Stimulated activated CD8-positive, alpha-beta memory T cell treated with anti-CD3 and anti-CD28 coated beads, Interleukin-15, amount 100 ng/mL, for 4 hours (primary cell): Measurements from ENCODE around the gene PNPLA5.

ENCODE experiments used
- DNase-seq, 2 donors: peaks; one replicate each; pipeline ENCODE4 v3.0.0-alpha.2; 2020; ENCODE audit warnings: low read depth in 2 of 2

The PNPLA5 gene

GRCh38 chr22:43838571-43839307, 53.1 kb downstream of the PNPLA5 start:
- no peak for DNase-seq

- DNase-seq: no peak
Measured at GRCh38 chr22:43838161-43838560, 53.7 kb downstream of the PNPLA5 start.

DNA sequence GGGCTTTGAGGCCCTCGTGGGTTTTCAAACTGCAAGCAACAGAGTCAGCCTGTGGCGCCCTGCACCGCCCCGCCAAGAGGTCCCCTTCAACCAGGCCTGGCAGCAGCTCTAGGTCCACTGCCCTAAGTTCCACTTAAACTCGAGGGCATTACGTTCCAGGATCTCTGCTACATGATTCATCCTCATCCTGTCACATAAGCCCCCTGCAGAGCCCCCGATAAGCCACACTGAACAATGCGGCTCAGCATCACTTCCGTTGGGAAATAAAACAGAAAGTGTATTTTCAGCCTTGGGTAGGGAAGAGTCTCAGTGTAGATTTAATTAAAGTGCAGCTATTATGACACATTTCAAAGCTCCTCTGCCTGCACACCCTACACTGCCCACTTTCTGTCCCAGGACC, 54.1 kb downstream of the PNPLA5 start:
- DNase-seq: no peak

DNA sequence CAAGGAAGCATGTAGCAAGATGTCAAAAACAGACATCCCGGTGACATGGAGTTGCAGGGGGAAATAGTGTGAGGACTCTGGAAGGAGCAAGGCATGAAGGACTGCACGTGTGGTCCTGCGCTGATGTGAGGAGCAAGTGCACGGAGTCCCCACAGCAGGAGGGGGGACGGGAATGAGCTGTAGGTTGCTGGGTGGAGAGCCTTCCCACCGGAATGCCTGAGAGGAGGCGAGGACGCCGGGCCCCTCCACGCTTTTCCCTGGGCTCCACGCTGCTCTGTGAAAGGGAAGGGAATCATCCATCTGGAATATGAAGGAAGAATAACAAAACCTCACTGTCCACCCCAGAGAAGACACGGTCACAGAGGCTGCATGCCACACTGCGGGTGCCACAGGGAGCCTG, 56.1 kb downstream of the PNPLA5 start:
- no peak for DNase-seq

GRCh38 chr22:43835166-43835565, 56.6 kb downstream of the PNPLA5 start:
- DNase-seq: no peak

DNA sequence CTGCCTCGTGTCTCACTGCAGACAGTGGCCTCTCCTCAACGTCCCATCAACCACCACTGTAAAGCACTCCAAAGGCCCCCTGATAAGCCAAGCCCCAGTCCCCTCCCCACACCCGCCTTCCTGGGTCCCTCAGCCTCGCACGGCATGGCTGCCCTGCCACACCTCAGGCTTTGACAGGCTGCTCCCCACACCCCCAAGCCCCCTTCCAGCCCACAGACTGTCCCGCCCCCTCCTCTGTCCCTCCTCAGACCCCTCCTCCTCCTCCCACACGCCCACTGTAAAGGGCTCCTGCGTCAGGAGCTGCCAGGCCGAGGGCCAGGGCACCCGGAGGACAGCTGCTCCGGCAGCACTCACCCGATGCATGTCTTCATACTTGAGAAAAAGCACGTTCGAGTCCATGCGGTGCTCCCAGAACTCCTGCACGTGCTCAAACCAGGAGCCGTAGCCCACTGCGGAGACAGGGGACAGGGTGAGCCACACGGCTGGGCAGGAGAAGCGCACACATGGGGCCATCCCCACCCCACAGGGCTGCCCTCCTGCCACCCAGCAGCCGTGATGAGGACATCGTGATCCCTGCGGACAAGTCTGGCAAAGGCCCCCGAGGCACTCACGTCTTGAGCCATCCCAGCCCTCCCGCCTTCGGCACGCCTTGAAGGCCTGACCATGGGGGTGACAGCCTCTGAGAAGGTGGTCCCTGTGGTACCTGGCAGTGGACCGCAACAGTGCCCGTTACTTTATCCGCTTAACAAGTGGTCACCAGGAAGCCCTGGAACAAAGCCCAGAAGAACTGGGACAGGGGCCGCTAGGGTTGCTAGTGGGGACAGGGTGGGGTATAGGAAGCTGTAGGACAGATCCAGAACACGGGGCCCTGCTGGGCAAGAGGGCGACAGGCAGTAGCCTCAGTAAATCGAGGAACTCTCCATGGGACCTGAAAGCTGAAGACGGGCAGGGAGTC, 58.2 kb downstream of the PNPLA5 start:
- DNase-seq: no peak

GRCh38 chr22:43832393-43833265, 59.2 kb downstream of the PNPLA5 start:
- DNase-seq: no peak

DNA sequence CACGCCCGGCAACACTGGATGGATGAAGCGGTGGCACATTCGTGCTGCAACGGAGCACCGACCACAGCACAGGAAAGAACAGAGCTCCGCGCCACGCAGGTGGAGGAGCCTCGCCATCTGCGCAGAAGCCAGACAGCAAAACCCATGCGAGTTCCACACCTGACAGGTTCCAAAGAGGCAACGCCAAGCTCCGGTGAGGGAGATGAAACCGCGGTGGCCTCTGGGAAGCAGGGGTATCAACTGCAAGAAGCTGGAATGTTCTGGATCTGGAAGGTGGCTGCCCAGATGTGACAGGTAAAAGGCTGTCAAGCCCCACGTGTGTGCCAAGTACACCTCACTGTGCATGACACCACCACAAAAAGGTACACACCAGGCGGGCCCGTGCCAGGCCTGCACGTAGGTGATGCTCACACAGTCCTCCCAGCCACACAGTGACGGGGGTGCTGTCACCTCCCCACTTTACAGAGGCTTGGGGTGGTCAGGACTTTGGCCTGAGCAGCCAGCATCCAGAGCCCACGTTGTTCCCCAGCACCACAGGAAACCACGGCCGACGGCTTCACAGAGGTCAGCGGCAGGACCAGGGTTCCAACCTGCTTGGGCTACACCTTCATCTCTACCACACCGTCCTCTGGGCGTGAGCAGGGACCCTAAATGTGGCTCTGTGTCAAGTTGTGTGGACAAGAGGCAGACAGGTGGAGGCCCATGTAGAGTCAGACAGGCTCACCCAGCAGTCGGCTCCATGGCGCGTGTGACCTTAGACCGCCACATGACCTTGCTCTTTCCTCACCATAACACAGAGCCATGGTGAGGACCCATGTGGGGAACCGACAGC, 60.0 kb downstream of the PNPLA5 start:
- DNase-seq: no peak

GRCh38 chr22:43830931-43831560, 60.8 kb downstream of the PNPLA5 start:
- no peak for DNase-seq

DNA sequence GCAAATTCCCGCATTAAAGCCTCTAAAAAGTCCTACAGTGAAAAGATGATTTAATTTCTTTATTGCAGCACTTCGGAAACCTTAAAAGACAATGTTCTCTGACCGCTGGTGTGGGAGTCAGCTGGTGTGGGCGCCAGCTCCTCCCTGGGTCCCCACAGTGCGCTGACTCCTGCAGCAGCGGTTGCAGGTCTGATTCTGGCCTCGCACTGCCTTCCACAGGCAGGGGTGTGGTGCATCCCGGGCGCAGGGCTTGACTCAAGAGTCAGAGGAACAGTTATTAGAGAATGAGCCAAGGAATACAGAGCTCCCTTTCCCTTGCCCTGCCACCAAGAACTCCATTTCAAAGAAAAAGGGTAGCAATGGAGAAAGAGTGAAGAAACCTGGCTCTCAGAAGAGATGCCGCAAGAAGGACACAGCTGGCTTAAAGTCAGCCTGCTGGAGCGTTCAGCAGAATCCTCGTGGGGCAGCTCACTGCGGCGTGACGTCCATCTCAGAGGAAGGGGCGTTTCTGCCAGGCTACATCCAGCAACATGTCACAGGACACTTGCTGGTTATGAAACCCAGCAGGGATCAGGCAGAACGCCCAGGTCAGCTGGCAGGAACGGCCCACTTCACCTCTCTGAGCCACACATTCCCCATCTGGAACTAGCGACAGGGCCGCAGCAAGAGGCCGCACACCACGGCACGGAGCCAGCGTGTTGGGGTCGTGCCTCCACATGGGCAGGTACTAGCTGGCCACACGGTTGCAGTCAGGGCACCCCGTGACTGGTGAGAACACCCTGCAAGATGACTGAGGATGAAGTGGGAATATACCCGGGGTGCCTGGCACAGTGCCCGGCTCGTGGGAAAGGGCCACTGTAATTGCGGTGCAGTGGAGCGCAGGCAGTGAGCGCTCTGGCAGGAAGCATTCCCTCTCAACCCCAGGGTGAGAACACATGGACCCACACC, 61.6 kb downstream of the PNPLA5 start:
- DNase-seq: no peak
